ENCODE results near the gene SH2B3. TPM values are rescaled to one million over a fixed set of nuclear protein-coding genes. Genes with fewer than 3 reads are reported as not detected.

The SH2B3 gene
- total RNA-seq, 1 experiment from 2014 or later, result 40.3 TPM

DNA sequence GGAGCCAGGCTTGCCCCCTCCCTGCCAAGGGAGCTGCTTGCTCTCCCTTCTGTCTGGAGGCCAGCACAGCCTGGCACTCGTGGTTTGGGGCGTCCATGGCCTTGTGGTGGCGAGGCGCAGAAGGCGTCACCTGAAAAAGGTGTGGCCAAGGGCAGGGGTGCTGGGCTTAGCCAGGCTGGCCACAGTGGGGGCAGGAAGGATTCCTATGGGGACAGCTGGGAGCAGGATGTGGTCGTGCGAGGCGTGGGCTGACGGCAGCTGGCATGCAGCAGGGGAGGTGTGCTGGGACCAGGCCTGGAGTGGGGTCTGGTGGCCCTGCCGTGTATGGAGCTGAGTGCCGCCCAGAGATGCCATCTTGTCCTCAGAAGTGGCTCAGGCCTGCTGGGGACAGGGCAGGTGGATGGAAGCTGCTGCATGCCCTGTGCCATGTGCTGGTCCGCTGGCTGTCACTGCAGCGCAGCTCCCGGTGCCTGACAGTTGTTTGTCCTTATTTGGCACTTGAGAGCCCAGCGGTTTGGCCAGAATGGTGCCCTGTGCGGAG lies 30.0 kb downstream of the SH2B3 start:
- Histone ChIP-seq H4K5ac (ENCODE audit: insufficient read length, low read depth, low read length) (no peak overlapping the region), H2AFZ (ENCODE audit: low read length) (no peak overlapping the region), H3K23me2 (ENCODE audit: insufficient read length, low read depth, low read length, poor library complexity, severe bottlenecking) (no peaks in the 10 kb centered on the region), H3K14ac (ENCODE audit: insufficient read depth, low read length) (peak overlapping the region; percentile 60; the same call in 1 of the 2 replicates), H4K20me1 (ENCODE audit: control insufficient read depth, insufficient read depth, insufficient read length) (no peaks in the 10 kb centered on the region), H4K91ac (ENCODE audit: insufficient read length, low read depth, low read length) (no peak overlapping the region), H2BK120ac (ENCODE audit: low read depth, low read length, poor library complexity, severe bottlenecking) (no peak overlapping the region), H2BK5ac (ENCODE audit: insufficient read length, low read length) (peak overlapping the region; percentile 41), H3K4me1 (ENCODE audit: insufficient read depth, low read length) (peaks cover 15% of the 10 kb centered on the region; the same call in 1 of the 2 replicates), H4K8ac (replicated peaks; ENCODE audit: insufficient read length, low read depth, low read length) (no peak overlapping the region), H3K79me2 (ENCODE audit: insufficient read depth, low read length) (peaks cover 17% of the 10 kb centered on the region; the same call in 1 of the 2 replicates), H3K9me3 (ENCODE audit: control insufficient read depth, low read depth, low read length) (no peaks in the 10 kb centered on the region), H2BK12ac (ENCODE audit: insufficient read length, low read depth, low read length) (no peak overlapping the region), H3T11ph (ENCODE audit: low read length) (no peak overlapping the region), H2BK20ac (ENCODE audit: low read depth, low read length, poor library complexity, severe bottlenecking) (no peak overlapping the region), H3K4ac (ENCODE audit: low read depth, low read length) (no peak overlapping the region; the same call in 1 of the 2 replicates), H3K27ac (ENCODE audit: insufficient read length, low read depth, low read length) (no peak overlapping the region), H2BK15ac (ENCODE audit: low read depth, low read length) (0 out of 2 replicates have a peak overlapping the region, but pooled peaks have one; percentile 6), H2AK5ac (ENCODE audit: insufficient read length, low read length) (no peak overlapping the region), H3K18ac (ENCODE audit: insufficient read length, low read depth, low read length) (peak overlapping the region; percentile 21), H3K79me1 (ENCODE audit: insufficient read depth, low read depth, low read length, poor library complexity, severe bottlenecking) (no peaks in the 10 kb centered on the region), H3K27me3 (ENCODE audit: insufficient read depth, low read length) (no peaks in the 10 kb centered on the region), H3K4me2 (ENCODE audit: insufficient read depth, insufficient read length, low read length) (no peak overlapping the region), H3K9ac (ENCODE audit: extremely low read depth, insufficient read length, low read length) (no peak overlapping the region), H3K23ac (ENCODE audit: insufficient read length, low read depth, low read length) (no peak overlapping the region), H3K56ac (ENCODE audit: insufficient read length, low read depth, low read length) (no peak overlapping the region)
- Mint-ChIP-seq H3K27me3 (ENCODE audit: low read depth) (no peaks in the 10 kb centered on the region; the same call in 1 of the 2 replicates), H3K9me3 (no peaks in the 10 kb centered on the region), H3K4me1 (peaks cover 45 to 51% of the 10 kb centered on the region in 2 experiments), H3K36me3 (ENCODE audit: insufficient read depth in 1 of 3, low read depth in 3 of 3) (peaks cover 0 to 7% (median 5%) of the 10 kb centered on the region in 3 experiments; a peak in 6 of 7 replicates), H3K4me3 (peak overlapping the region in 1 of 2 experiments; percentile 34; a peak in 1 of 5 replicates), H3K27ac (peak overlapping the region in 2 of 3 experiments; percentile 53 to 95; a peak in 2 of 7 replicates)
- no CpG with 5 or more reads among the region's 16 CpGs for WGBS (ENCODE audit: extremely low coverage, insufficient read length, low lambda C conversion rate)
- TF ChIP-seq, protein P1, sequence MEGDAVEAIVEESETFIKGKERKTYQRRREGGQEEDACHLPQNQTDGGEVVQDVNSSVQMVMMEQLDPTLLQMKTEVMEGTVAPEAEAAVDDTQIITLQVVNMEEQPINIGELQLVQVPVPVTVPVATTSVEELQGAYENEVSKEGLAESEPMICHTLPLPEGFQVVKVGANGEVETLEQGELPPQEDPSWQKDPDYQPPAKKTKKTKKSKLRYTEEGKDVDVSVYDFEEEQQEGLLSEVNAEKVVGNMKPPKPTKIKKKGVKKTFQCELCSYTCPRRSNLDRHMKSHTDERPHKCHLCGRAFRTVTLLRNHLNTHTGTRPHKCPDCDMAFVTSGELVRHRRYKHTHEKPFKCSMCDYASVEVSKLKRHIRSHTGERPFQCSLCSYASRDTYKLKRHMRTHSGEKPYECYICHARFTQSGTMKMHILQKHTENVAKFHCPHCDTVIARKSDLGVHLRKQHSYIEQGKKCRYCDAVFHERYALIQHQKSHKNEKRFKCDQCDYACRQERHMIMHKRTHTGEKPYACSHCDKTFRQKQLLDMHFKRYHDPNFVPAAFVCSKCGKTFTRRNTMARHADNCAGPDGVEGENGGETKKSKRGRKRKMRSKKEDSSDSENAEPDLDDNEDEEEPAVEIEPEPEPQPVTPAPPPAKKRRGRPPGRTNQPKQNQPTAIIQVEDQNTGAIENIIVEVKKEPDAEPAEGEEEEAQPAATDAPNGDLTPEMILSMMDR (conservative IDR thresholded peaks at IDR 0.05), result no peak
- DNase-seq, result no peak

Data from H9 (cell line).